HepG2 (cell line): ENCODE results near the gene GPC6. TPM values are rescaled to one million over a fixed set of nuclear protein-coding genes. Genes with fewer than 3 reads are reported as not detected.

Experiments used
- ATAC-seq: fragments of 200-7000 bp; cut with Tn5 transposase; 3 replicates; pipeline ENCODE4 v1.9.1; 2020; ENCODE audit warnings: mild to moderate bottlenecking, moderate library complexity
- BruUV-seq: library from RNA; stranded (reverse); fragments of 400-500 nt; replicated peaks from 2 replicates; lab custom pipeline; 2021; lab: Mats Ljungman, UMichigan
- CTCF ChIA-PET: fragments of 300-600 bp; formaldehyde crosslinking; extraction: SDS; loops from one replicate; lab custom pipeline; 2021; ENCODE audit warnings: low total read pairs, inconsistent platforms, low intra/inter-chr PET ratio; lab: Yijun Ruan, JAX
- POLR2A ChIA-PET: fragments of 350-600 bp; sonication (Branson Sonifier 250); formaldehyde crosslinking; loops from one replicate; lab custom pipeline; 2020; ENCODE audit warnings: antibody characterized with exemption, inconsistent platforms; lab: Yijun Ruan, JAX
- DNase-seq: peaks from one replicate; pipeline ENCODE4 v3.0.0-alpha.2; 2015; ENCODE audit warnings: low spot score
- FAIRE-seq: peaks from 3 replicates; lab custom pipeline; 2011; peaks lifted over from hg19 to GRCh38; lab: Jason Lieb, UNC
- H2AFZ ChIP-seq: one replicate; pipeline ENCODE4 v1.6.1; 2011; ENCODE audit warnings: low read length, inconsistent platforms
- H3K27ac ChIP-seq: fragments of 300-600 bp; 3 replicates; pipeline ENCODE4 v1.8.0; 2011; ENCODE audit warnings: mixed run types, mild to moderate bottlenecking, mixed read lengths, low read length, inconsistent platforms; ENCODE audit not compliant: insufficient read depth; ENCODE audit errors: extremely low read length
- H3K27me3 ChIP-seq, 2 experiments: fragments of 200-600 bp in 1 of 2; 2 replicates in 1 of 2; 3 replicates in 1 of 2; pipeline versions ENCODE4 v1.6.0 to v1.8.0; 2011; ENCODE audit warnings: low read length in 2 of 2, mild to moderate bottlenecking in 2 of 2, moderate library complexity in 2 of 2, inconsistent platforms in 1 of 2; ENCODE audit not compliant: insufficient read depth in 2 of 2, control insufficient read depth in 1 of 2
- H3K36me3 ChIP-seq, 2 experiments: fragments of 200-600 bp in 1 of 2; replicated peaks in 1 of 2; 2 replicates in 1 of 2; 3 replicates in 1 of 2; pipeline versions ENCODE4 v1.5.1 to v1.8.0; 2011; ENCODE audit warnings: low read length in 2 of 2, inconsistent platforms in 1 of 2; ENCODE audit not compliant: insufficient read depth in 2 of 2, control insufficient read depth in 1 of 2
- H3K4me1 ChIP-seq: 2 replicates; pipeline ENCODE4 v1.5.1; 2012; ENCODE audit warnings: low read length, inconsistent platforms; ENCODE audit not compliant: insufficient read depth
- H3K4me2 ChIP-seq: 2 replicates; pipeline ENCODE4 v1.6.0; 2011; ENCODE audit warnings: low read depth, low read length, inconsistent platforms
- H3K4me3 ChIP-seq, 3 experiments: fragments of 200-600 bp in 1 of 3; sonication (generic), shearing (Covaris generic) in 1 of 3; replicated peaks in 1 of 3; 2 replicates each; pipeline ENCODE4 v1.5.1; 2011 to 2016; ENCODE audit warnings: low read length in 3 of 3, inconsistent platforms in 2 of 3, low read depth in 2 of 3, mild to moderate bottlenecking in 2 of 3, control low read depth in 1 of 3, mixed read lengths in 1 of 3; ENCODE audit not compliant: insufficient read depth in 1 of 3
- H3K79me2 ChIP-seq: one replicate; pipeline ENCODE4 v1.6.1; 2011; ENCODE audit warnings: low read length, inconsistent platforms; ENCODE audit not compliant: insufficient read depth
- H3K9ac ChIP-seq: 2 replicates; pipeline ENCODE4 v1.6.0; 2011; ENCODE audit warnings: mild to moderate bottlenecking, low read depth, low read length, inconsistent platforms; ENCODE audit not compliant: insufficient read depth
- H3K9me3 ChIP-seq: 2 replicates; pipeline ENCODE4 v1.5.1; 2012; ENCODE audit warnings: mild to moderate bottlenecking, low read length
- H4K20me1 ChIP-seq: 2 replicates; pipeline ENCODE4 v1.6.0; 2011; ENCODE audit warnings: inconsistent platforms, mild to moderate bottlenecking, low read length, moderate library complexity; ENCODE audit not compliant: insufficient read depth
- ASH2L ChIP-seq: fragments of 300-600, 200-600 bp; sonication (generic); IDR thresholded peaks from 2 replicates; pipeline ENCODE4 v1.7.0; 2017; ENCODE audit warnings: low read depth, mild to moderate bottlenecking, moderate library complexity, mixed read lengths, low read length; ENCODE audit not compliant: insufficient read length
- PAWR ChIP-seq: sonication (generic); formaldehyde crosslinking; IDR thresholded peaks from 2 replicates; pipeline ENCODE4 v1.4.0; 2020; ENCODE audit warnings: missing genetic modification reagents, mild to moderate bottlenecking, borderline replicate concordance
- YEATS2 ChIP-seq: sonication (generic); formaldehyde crosslinking; IDR thresholded peaks from 2 replicates; pipeline ENCODE4 v1.4.0; 2020; ENCODE audit warnings: missing genetic modification reagents, borderline replicate concordance
- ZNF317 ChIP-seq: sonication (generic); formaldehyde crosslinking; IDR thresholded peaks from 2 replicates; pipeline ENCODE4 v1.5.0; 2020; ENCODE audit warnings: mild to moderate bottlenecking, missing genetic modification reagents
- ZNF891 ChIP-seq: sonication (generic); formaldehyde crosslinking; IDR thresholded peaks from 2 replicates; pipeline ENCODE4 v1.5.0; 2020; ENCODE audit warnings: mild to moderate bottlenecking, missing genetic modification reagents
- in situ Hi-C: cut with HindIII; loops from 2 replicates; pipeline ENCODE4 v1.10.0; 2017; ENCODE audit warnings: low pct_unique_long_range_greater_than_20kb; ENCODE audit not compliant: extremely low pct_ligation_motif_present
- intact Hi-C: fragments of 100-400 bp; cut with micrococcal nuclease; formaldehyde crosslinking; loops from one replicate; pipeline ENCODE4 v1.10.0; 2022; ENCODE audit not compliant: unreplicated experiment
- polyA plus RNA-seq, 8 experiments: library from polyadenylated mRNA; depleted of rRNA in 3 of 8; stranded (reverse) in 7 of 8; unstranded in 1 of 8; fragments of >200 nt; fragmentation: Illumina TruSeq in 4 of 8; extraction: Trizol in 4 of 8; gene quantifications; 2 replicates each; pipeline versions ENCODE4 v1.2.1 to v1.2.3, GENCODE V29; 2011 to 2016; ENCODE audit warnings: low read depth in 4 of 8, missing spikeins in 1 of 8, mixed read lengths in 1 of 8; ENCODE audit not compliant: insufficient read depth in 1 of 8
- total RNA-seq, 5 experiments: library from RNA; depleted of rRNA; stranded (reverse); fragments of >200 nt; fragmentation: Illumina TruSeq; extraction: Trizol; gene quantifications; 2 replicates each; pipeline ENCODE4 v1.2.3, GENCODE V29; 2016; ENCODE audit warnings: low read depth in 1 of 5
- TF ChIP-seq, protein P1 (sequence below): sonication (generic); formaldehyde crosslinking; IDR thresholded peaks from 2 replicates; pipeline ENCODE4 v1.4.0; 2020; ENCODE audit warnings: missing genetic modification reagents
- TF ChIP-seq, protein P2 (sequence below): sonication (generic); formaldehyde crosslinking; IDR thresholded peaks from 2 replicates; pipeline ENCODE4 v1.8.0; 2022; ENCODE audit warnings: mild to moderate bottlenecking, missing genetic modification reagents, borderline replicate concordance
- TF ChIP-seq, protein P3 (sequence below): sonication (generic); formaldehyde crosslinking; IDR thresholded peaks from 2 replicates; pipeline ENCODE4 v1.8.1; 2023; ENCODE audit warnings: mild to moderate bottlenecking, missing genetic modification reagents
- TF ChIP-seq, protein P4 (sequence below): sonication (generic); formaldehyde crosslinking; IDR thresholded peaks from 2 replicates; pipeline ENCODE4 v1.4.0; 2020; ENCODE audit warnings: missing genetic modification reagents

The GPC6 gene
- total and polyA plus RNA-seq, 2 of the 13 experiments (the other 11 are each of a cell fraction or from before 2014, with no cell fraction given) = 24.5 to 33.9 TPM

DNA sequence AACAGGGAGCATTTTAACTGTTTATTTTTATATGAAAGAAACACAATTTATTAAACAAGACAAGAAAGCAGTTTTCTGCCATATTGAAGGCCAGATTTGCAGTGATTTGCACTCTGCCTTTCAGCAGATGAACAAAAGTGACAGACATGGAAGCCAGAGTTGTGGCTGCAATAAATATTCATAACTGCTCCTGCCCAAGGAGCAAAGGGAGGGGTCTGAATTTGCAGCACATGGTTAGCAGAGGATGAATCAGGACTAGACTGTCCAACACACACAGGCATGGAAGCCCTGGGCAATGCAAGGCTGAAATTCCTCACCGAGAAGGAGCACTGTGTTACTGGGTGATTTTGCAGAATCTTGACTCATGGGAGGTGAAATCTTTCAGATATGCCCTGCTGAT lies 834.7 kb downstream of the GPC6 start (continued):
- TF ChIP-seq, protein P1, sequence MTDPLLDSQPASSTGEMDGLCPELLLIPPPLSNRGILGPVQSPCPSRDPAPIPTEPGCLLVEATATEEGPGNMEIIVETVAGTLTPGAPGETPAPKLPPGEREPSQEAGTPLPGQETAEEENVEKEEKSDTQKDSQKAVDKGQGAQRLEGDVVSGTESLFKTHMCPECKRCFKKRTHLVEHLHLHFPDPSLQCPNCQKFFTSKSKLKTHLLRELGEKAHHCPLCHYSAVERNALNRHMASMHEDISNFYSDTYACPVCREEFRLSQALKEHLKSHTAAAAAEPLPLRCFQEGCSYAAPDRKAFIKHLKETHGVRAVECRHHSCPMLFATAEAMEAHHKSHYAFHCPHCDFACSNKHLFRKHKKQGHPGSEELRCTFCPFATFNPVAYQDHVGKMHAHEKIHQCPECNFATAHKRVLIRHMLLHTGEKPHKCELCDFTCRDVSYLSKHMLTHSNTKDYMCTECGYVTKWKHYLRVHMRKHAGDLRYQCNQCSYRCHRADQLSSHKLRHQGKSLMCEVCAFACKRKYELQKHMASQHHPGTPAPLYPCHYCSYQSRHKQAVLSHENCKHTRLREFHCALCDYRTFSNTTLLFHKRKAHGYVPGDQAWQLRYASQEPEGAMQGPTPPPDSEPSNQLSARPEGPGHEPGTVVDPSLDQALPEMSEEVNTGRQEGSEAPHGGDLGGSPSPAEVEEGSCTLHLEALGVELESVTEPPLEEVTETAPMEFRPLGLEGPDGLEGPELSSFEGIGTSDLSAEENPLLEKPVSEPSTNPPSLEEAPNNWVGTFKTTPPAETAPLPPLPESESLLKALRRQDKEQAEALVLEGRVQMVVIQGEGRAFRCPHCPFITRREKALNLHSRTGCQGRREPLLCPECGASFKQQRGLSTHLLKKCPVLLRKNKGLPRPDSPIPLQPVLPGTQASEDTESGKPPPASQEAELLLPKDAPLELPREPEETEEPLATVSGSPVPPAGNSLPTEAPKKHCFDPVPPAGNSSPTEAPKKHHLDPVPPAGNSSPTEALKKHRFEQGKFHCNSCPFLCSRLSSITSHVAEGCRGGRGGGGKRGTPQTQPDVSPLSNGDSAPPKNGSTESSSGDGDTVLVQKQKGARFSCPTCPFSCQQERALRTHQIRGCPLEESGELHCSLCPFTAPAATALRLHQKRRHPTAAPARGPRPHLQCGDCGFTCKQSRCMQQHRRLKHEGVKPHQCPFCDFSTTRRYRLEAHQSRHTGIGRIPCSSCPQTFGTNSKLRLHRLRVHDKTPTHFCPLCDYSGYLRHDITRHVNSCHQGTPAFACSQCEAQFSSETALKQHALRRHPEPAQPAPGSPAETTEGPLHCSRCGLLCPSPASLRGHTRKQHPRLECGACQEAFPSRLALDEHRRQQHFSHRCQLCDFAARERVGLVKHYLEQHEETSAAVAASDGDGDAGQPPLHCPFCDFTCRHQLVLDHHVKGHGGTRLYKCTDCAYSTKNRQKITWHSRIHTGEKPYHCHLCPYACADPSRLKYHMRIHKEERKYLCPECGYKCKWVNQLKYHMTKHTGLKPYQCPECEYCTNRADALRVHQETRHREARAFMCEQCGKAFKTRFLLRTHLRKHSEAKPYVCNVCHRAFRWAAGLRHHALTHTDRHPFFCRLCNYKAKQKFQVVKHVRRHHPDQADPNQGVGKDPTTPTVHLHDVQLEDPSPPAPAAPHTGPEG (CRISPR knock-in tag) = no peak

DNA sequence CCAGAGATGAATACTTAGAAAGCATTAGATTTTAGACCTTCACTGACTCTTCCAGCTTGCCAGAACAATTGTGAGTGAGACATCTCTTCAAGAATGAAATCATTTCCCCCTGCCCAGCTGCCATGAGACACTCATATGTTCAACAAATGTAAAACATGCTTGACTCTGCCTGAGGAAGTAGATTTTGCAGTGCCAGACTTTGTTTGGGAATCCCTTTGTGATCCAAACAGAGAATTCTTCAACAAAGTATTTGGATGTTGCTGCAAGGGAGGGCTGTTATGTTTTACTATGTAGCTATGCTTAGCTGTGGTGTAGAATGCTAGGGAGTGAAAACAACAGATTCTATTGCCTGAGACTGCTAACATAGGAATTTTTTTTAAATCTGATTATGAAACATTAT lies 836.5 kb downstream of the GPC6 start:
- POLR2A ChIA-PET = no interaction called here
- CTCF ChIA-PET = no interaction called here
- intact Hi-C loops (no loop called here), in situ Hi-C loops (no loop called here)
- FAIRE-seq (no peak), ATAC-seq (no peak), DNase-seq (no peak)
- Histone ChIP-seq H3K27ac (no peak overlapping the region), H3K79me2 (no peaks in the 10 kb centered on the region), H3K36me3 (no peaks in the 10 kb centered on the region), H3K9ac (no peak overlapping the region), H3K4me3 (no peak overlapping the region), H3K27me3 (no peaks in the 10 kb centered on the region), H2AFZ (no peak overlapping the region), H3K4me2 (no peak overlapping the region), H3K9me3 (no peaks in the 10 kb centered on the region), H4K20me1 (no peaks in the 10 kb centered on the region), H3K4me1 (no peaks in the 10 kb centered on the region)
- BruUV-seq = no TSS peak
- TF ChIP-seq YEATS2 (CRISPR knock-in tag) (no peak), ZNF317 (no peak), ZNF891 (CRISPR knock-in tag) (no peak), ASH2L (no peak), PAWR (CRISPR knock-in tag) (no peak)
- TF ChIP-seq, protein P2, sequence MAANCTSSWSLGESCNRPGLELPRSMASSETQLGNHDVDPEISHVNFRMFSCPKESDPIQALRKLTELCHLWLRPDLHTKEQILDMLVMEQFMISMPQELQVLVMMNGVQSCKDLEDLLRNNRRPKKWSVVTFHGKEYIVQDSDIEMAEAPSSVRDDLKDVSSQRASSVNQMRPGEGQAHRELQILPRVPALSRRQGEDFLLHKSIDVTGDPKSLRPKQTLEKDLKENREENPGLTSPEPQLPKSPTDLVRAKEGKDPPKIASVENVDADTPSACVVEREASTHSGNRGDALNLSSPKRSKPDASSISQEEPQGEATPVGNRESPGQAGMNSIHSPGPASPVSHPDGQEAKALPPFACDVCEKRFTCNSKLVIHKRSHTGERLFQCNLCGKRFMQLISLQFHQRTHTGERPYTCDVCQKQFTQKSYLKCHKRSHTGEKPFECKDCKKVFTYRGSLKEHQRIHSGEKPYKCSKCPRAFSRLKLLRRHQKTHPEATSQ (CRISPR knock-in tag) = no peak
- TF ChIP-seq, protein P3, sequence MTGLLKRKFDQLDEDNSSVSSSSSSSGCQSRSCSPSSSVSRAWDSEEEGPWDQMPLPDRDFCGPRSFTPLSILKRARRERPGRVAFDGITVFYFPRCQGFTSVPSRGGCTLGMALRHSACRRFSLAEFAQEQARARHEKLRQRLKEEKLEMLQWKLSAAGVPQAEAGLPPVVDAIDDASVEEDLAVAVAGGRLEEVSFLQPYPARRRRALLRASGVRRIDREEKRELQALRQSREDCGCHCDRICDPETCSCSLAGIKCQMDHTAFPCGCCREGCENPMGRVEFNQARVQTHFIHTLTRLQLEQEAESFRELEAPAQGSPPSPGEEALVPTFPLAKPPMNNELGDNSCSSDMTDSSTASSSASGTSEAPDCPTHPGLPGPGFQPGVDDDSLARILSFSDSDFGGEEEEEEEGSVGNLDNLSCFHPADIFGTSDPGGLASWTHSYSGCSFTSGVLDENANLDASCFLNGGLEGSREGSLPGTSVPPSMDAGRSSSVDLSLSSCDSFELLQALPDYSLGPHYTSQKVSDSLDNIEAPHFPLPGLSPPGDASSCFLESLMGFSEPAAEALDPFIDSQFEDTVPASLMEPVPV (CRISPR knock-in tag) = no peak
- TF ChIP-seq, protein P4, sequence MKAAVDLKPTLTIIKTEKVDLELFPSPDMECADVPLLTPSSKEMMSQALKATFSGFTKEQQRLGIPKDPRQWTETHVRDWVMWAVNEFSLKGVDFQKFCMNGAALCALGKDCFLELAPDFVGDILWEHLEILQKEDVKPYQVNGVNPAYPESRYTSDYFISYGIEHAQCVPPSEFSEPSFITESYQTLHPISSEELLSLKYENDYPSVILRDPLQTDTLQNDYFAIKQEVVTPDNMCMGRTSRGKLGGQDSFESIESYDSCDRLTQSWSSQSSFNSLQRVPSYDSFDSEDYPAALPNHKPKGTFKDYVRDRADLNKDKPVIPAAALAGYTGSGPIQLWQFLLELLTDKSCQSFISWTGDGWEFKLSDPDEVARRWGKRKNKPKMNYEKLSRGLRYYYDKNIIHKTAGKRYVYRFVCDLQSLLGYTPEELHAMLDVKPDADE (CRISPR knock-in tag) = no peak
